Left ventricle myocardium inferior (tissue), 1 donor: ENCODE measurements around the gene TMEM26. TPM values are rescaled to one million over a fixed set of nuclear protein-coding genes. Genes with fewer than 3 reads are reported as not detected.

ENCODE experiments used
- DNase-seq: peaks from one replicate; pipeline ENCODE4 v3.0.0-alpha.2; 2020
- H3K27ac ChIP-seq: fragments of 200-600 bp; replicated peaks from 2 replicates; pipeline ENCODE4 v1.8.0; 2021
- H3K27me3 ChIP-seq: fragments of 200-600 bp; 2 replicates; pipeline ENCODE4 v1.8.0; 2021; ENCODE audit warnings: low read depth
- H3K36me3 ChIP-seq: fragments of 200-600 bp; 2 replicates; pipeline ENCODE4 v1.8.0; 2021
- H3K4me1 ChIP-seq: fragments of 200-600 bp; 2 replicates; pipeline ENCODE4 v1.8.0; 2021
- H3K4me3 ChIP-seq: fragments of 200-600 bp; 2 replicates; pipeline ENCODE4 v1.8.0; 2021; ENCODE audit warnings: mild to moderate bottlenecking, moderate library complexity
- H3K9me3 ChIP-seq: fragments of 200-600 bp; replicated peaks from 2 replicates; pipeline ENCODE4 v1.8.0; 2021
- intact Hi-C: fragments of 100-400 bp; cut with micrococcal nuclease; formaldehyde crosslinking; loops from one replicate; pipeline ENCODE4 v1.11.0; 2022
- total RNA-seq: library from RNA; stranded (reverse); fragmentation: NEBNext Ultra II Directional; extraction: Animal tissue kit (Norgen Biotek cat#: 25700); gene quantifications from one replicate; pipeline ENCODE4 v1.2.1, GENCODE V29; 2021
- TF ChIP-seq, protein P1 (sequence below): fragments of 200-600 bp; IDR thresholded peaks from 2 replicates; pipeline ENCODE4 v1.8.0; 2021; ENCODE audit warnings: antibody characterized with exemption, mild to moderate bottlenecking, borderline replicate concordance
- donor health status: DM: no; HTN: yes; CAD: no; lungs with severe emphysema.

Gene TMEM26
- total RNA-seq, 1 donor from 2014 or later, result 0.30 TPM

- no peak for DNase-seq
- no peak overlapping the region for H3K4me3 ChIP-seq
- H3K9me3 ChIP-seq, result no peaks in the 10 kb centered on the region
- intact Hi-C loops, result no loop called here
- no peaks in the 10 kb centered on the region for H3K36me3 ChIP-seq
- TF ChIP-seq, protein P1, sequence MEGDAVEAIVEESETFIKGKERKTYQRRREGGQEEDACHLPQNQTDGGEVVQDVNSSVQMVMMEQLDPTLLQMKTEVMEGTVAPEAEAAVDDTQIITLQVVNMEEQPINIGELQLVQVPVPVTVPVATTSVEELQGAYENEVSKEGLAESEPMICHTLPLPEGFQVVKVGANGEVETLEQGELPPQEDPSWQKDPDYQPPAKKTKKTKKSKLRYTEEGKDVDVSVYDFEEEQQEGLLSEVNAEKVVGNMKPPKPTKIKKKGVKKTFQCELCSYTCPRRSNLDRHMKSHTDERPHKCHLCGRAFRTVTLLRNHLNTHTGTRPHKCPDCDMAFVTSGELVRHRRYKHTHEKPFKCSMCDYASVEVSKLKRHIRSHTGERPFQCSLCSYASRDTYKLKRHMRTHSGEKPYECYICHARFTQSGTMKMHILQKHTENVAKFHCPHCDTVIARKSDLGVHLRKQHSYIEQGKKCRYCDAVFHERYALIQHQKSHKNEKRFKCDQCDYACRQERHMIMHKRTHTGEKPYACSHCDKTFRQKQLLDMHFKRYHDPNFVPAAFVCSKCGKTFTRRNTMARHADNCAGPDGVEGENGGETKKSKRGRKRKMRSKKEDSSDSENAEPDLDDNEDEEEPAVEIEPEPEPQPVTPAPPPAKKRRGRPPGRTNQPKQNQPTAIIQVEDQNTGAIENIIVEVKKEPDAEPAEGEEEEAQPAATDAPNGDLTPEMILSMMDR, result no peak
- H3K27me3 ChIP-seq, result no peaks in the 10 kb centered on the region
- no peak overlapping the region for H3K27ac ChIP-seq
- H3K4me1 ChIP-seq, result peaks cover 5% of the 10 kb centered on the region
Observed at GRCh38 chr10:61409157-61409556, 44.0 kb downstream of the TMEM26 start.

GRCh38 chr10:61408105-61408504 is 45.1 kb downstream of the TMEM26 start:
- no peaks in the 10 kb centered on the region for H3K27me3 ChIP-seq
- intact Hi-C loops, result no loop called here

DNA sequence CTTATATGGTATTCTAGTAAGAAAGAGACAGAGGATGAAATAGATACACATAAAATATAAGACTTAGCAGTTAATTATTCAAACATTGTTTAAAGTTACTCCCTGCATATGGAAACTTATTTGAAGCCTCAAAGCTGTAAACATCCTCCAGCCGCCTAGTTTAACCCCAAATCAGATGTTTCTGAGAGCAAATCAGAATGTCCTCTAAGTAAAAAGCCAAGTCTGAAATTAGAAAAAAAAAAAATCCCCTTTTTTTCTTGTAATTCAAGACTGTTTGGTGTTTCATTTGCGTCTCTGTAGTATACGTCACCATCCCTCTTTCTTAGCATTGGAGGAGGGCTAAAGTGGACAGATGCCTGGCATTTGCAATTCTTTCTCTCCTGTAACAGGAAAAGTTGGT is 46.4 kb downstream of the TMEM26 start:
- no peak for DNase-seq
- Histone ChIP-seq H3K27me3 (no peaks in the 10 kb centered on the region), H3K4me1 (peaks cover 5% of the 10 kb centered on the region), H3K36me3 (no peaks in the 10 kb centered on the region), H3K9me3 (no peaks in the 10 kb centered on the region), H3K27ac (no peak overlapping the region), H3K4me3 (no peak overlapping the region)
- intact Hi-C loops, result no loop called here
- TF ChIP-seq, protein P1, result no peak

More at GRCh38 chr10:61408105-61408504, 45.1 kb downstream of the TMEM26 start:
- peaks cover 5% of the 10 kb centered on the region for H3K4me1 ChIP-seq
- no peak overlapping the region for H3K4me3 ChIP-seq
- TF ChIP-seq, protein P1, result no peak
- no peaks in the 10 kb centered on the region for H3K36me3 ChIP-seq
- no peak for DNase-seq
- H3K9me3 ChIP-seq, result no peaks in the 10 kb centered on the region
- no peak overlapping the region for H3K27ac ChIP-seq

DNA sequence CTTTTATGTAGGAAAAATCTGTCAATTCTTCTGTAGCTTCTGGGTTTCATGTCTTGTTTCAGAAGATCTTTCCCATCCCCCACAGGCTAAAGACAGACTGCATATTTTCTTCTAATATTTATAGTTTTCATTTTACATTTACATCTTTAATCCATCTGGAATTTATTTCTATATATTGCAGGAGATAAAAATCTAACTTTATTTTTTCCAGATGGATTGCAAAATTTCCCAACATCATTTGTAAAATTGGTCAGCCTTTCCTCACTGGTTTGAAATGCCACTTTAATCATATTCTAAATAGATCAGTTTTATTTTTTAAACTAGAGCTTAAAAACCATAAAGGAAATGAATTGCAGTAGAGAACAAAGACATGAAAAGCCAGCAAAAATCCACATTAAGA is 46.9 kb downstream of the TMEM26 start:
- Histone ChIP-seq H3K9me3 (no peaks in the 10 kb centered on the region), H3K4me3 (no peak overlapping the region), H3K27ac (no peak overlapping the region), H3K4me1 (peaks cover 5% of the 10 kb centered on the region), H3K27me3 (no peaks in the 10 kb centered on the region), H3K36me3 (no peaks in the 10 kb centered on the region)
- intact Hi-C loops, result no loop called here
- TF ChIP-seq, protein P1, result no peak
- DNase-seq, result no peak

DNA sequence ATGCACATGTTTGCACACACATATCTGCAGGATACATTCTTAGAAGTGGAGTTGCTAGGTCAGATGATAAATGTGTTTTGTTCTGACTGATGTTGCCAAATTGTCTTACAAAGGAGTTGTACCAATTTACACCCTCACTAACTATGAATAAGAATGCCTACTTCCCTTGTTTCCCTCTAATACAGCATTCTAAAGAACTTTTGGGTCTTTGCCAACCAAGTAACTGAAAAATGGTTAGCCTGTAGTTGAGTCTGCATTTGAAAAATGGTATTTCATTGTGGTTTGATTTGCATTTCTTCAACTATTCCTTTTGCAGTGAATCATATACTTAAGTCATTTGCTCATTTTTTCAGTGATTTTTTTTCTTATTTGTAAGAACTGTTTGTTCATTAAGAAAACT is 48.4 kb downstream of the TMEM26 start:
- H3K27me3 ChIP-seq, result no peaks in the 10 kb centered on the region
- no peaks in the 10 kb centered on the region for H3K9me3 ChIP-seq
- peaks cover 5% of the 10 kb centered on the region for H3K4me1 ChIP-seq
- no peak for DNase-seq
- intact Hi-C loops, result no loop called here
- TF ChIP-seq, protein P1, result no peak
- no peak overlapping the region for H3K4me3 ChIP-seq
- H3K27ac ChIP-seq, result no peak overlapping the region
- no peaks in the 10 kb centered on the region for H3K36me3 ChIP-seq

- Histone ChIP-seq H3K36me3 (no peaks in the 10 kb centered on the region), H3K4me1 (peaks cover 12% of the 10 kb centered on the region), H3K27ac (no peak overlapping the region), H3K4me3 (no peak overlapping the region), H3K27me3 (no peaks in the 10 kb centered on the region), H3K9me3 (no peaks in the 10 kb centered on the region)
- TF ChIP-seq, protein P1, result no peak
- intact Hi-C loops, result no loop called here
- no peak for DNase-seq
Observed at GRCh38 chr10:61400524-61400923, 52.7 kb downstream of the TMEM26 start.
